ENCODE data around the gene ADGRB2. TPM values are rescaled to one million over a fixed set of nuclear protein-coding genes. Genes with fewer than 3 reads are reported as not detected.

ADGRB2 gene
- total RNA-seq, 2 experiments from 2014 or later = 0.54 to 0.56 TPM

DNA sequence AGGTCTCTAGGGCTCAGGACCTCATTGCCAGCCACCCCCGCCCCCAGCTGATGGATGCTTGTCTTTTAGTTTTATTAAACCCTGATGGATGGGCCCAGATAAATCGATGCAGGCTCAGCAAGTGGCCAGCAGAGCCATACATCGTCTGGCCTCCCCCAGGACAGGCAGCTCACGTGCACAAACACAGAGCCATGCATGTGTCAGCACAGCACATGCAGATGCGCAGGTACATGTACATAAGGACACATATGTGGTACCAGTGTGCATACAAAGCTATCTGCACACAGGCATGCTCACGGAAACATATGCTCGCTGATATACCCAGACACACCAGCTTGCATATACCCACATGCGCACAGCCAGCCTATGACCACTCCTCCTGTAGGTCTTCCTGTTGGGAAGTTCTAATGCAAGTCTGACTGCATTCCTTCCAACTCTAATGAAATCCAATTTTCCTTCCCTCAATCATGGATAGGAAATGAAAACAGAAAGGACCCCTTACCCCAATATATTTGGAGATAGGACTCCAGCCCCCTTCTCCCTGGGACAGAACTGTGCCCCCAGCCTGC is 61.2 kb downstream of the ADGRB2 start:
- ChIA-PET CTCF (interaction anchor here (1.4 to 5.9 kb wide), 4 partner anchors 12 to 88 kb away, joined by 3 to 51 read pairs (median 10); no protein-coding TSS in a partner anchor), POLR2A (interaction anchor here (0.5 to 1.1 kb wide), 3 partner anchors 18 to 557 kb away, joined by 3 read pairs; partner anchors contain the start of gene PEF1)
- Mint-ChIP-seq H3K36me3 (ENCODE audit: low read depth) (no peaks in the 10 kb centered on the region), H3K9me3 (no peaks in the 10 kb centered on the region), H3K27me3 (peaks cover 23% of the 10 kb centered on the region), H3K4me3 (no peak overlapping the region), H3K4me1 (ENCODE audit: low read depth) (peaks cover 42% of the 10 kb centered on the region), H3K27ac (no peak overlapping the region)
- intact Hi-C loops (cut with micrococcal nuclease) = loop anchor here (5.0 kb wide), 1 partner anchor 41 kb away; no protein-coding TSS in a partner anchor
- no peak for DNase-seq
- TF ChIP-seq CTCF (IDR thresholded peaks at IDR 0.05) = no peak
- ATAC-seq = no peak

GRCh38 chr1:31701091-31701736 is 62.9 kb downstream of the ADGRB2 start:
- Mint-ChIP-seq H3K9me3 (no peaks in the 10 kb centered on the region), H3K4me1 (ENCODE audit: low read depth) (peaks cover 34% of the 10 kb centered on the region), H3K4me3 (no peak overlapping the region), H3K27me3 (peaks cover 21% of the 10 kb centered on the region), H3K36me3 (ENCODE audit: low read depth) (no peaks in the 10 kb centered on the region), H3K27ac (no peak overlapping the region)
- no peak for TF ChIP-seq CTCF (IDR thresholded peaks at IDR 0.05)
- no peak for ATAC-seq
- CTCF ChIA-PET = interaction anchor here (1.3 to 5.9 kb wide), 4 partner anchors 13 to 48 kb away, joined by 3 to 51 read pairs (median 6); no protein-coding TSS in a partner anchor
- POLR2A ChIA-PET = interaction anchor here (1.0 to 1.6 kb wide), 2 partner anchors 44 to 57 kb away, joined by 3 to 4 read pairs; no protein-coding TSS in a partner anchor
- peak; percentile 76 for DNase-seq
- intact Hi-C loops (cut with micrococcal nuclease) = loop anchor here (5.0 kb wide), 1 partner anchor 39 kb away; no protein-coding TSS in a partner anchor

GRCh38 chr1:31700468-31701090 is 63.6 kb downstream of the ADGRB2 start:
- no peak overlapping the region for H3K27ac Mint-ChIP-seq
- no peak for DNase-seq

DNA sequence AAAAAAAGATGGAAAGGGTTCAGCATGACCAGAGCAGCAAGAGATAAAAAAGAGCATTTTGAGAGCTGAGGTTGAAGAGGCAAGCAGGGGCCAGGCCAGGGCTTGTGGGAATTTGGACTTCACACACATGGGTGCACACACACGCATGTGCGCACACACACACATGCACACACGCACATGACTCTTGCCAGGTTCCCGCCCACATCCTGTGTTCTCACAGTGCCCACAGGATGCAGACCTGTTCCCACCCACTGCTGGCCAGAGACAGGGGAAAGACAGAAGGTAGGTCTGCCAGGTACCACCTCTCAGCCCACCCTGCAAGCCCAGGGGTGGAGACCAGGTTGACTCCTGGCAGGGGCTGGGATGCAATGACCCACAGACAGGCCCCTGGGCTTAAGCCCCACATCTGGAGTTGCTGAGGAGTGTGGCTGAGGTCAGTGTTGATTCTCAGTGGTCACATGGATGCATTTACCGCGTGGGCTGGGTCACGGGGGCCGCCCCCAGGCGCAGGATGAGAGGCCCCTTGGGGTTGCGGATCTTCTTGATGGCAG is 64.7 kb downstream of the ADGRB2 start:
- DNase-seq (peak; percentile 51), ATAC-seq (no peak)
- intact Hi-C loops (cut with micrococcal nuclease) = no loop called here
- ChIA-PET POLR2A (no interaction called here), CTCF (interaction anchor here (1.3 kb wide), 1 partner anchor 90 kb away, joined by 3 read pairs; no protein-coding TSS in a partner anchor)
- Mint-ChIP-seq H3K27ac (no peak overlapping the region), H3K4me1 (ENCODE audit: low read depth) (peaks cover 17% of the 10 kb centered on the region), H3K27me3 (peaks cover 8% of the 10 kb centered on the region), H3K4me3 (no peak overlapping the region), H3K9me3 (no peaks in the 10 kb centered on the region), H3K36me3 (ENCODE audit: low read depth) (no peaks in the 10 kb centered on the region)
- no peak for TF ChIP-seq CTCF (IDR thresholded peaks at IDR 0.05)

More at GRCh38 chr1:31700468-31701090, 63.6 kb downstream of the ADGRB2 start:
- H3K4me1 Mint-ChIP-seq (ENCODE audit: low read depth) = peaks cover 29% of the 10 kb centered on the region
- CTCF ChIA-PET = interaction anchor here (1.3 to 5.9 kb wide), 5 partner anchors 14 to 89 kb away, joined by 3 to 51 read pairs (median 5); no protein-coding TSS in a partner anchor
- H3K27me3 Mint-ChIP-seq = peaks cover 15% of the 10 kb centered on the region
- H3K4me3 Mint-ChIP-seq = no peak overlapping the region
- no peaks in the 10 kb centered on the region for H3K36me3 Mint-ChIP-seq (ENCODE audit: low read depth)
- no peaks in the 10 kb centered on the region for H3K9me3 Mint-ChIP-seq
- POLR2A ChIA-PET = interaction anchor here (1.0 to 1.6 kb wide), 2 partner anchors 44 to 57 kb away, joined by 3 to 4 read pairs; no protein-coding TSS in a partner anchor
- TF ChIP-seq CTCF (IDR thresholded peaks at IDR 0.05) = no peak
- no peak for ATAC-seq
- intact Hi-C loops (cut with micrococcal nuclease) = loop anchor here (5.0 kb wide), 1 partner anchor 38 kb away; no protein-coding TSS in a partner anchor
